Measurements from ENCODE around the gene CNNM2. TPM values are rescaled to one million over a fixed set of nuclear protein-coding genes. Genes with fewer than 3 reads are reported as not detected.

Gene CNNM2
- total RNA-seq, 1 experiment from 2014 or later, result 23.1 TPM

DNA sequence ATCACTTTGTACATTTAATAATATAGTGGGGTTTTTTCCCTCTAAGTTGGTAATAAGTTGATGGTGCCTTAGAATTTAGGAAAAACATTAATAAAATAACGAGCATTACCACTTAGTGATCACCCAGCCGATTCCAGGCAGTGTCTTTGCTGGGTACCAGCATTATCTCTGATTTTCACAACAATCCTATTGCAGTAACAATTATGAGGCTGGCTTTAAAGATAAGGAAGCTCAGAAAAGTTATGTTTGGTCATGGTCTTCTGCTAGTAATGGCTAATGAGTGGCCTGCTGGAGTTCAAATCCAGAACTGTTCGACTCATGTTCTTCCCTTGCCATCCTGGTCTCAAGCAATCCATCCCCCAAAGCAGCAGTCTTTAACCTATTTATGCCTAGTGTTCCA, 127.9 kb downstream of the CNNM2 start:
- Histone ChIP-seq H3K27me3 (ENCODE audit: insufficient read depth, low read length) (no peaks in the 10 kb centered on the region), H3K4me2 (ENCODE audit: low read length) (no peak overlapping the region), H2AFZ (ENCODE audit: low read depth, low read length, poor library complexity, severe bottlenecking) (no peak overlapping the region), H3K4me1 (ENCODE audit: control insufficient read depth in 1 of 2, insufficient read depth in 2 of 2, low read length in 2 of 2) (peaks cover 4 to 21% of the 10 kb centered on the region in 2 experiments; a peak in 3 of 4 replicates), H3K4me3 (replicated peaks in 1 of 2; ENCODE audit: low read depth in 1 of 2, low read length in 2 of 2) (no peak overlapping the region), H3K9me3 (ENCODE audit: control insufficient read depth in 1 of 2, insufficient read depth in 1 of 2, low read depth in 1 of 2, low read length in 2 of 2) (no peaks in the 10 kb centered on the region), H3K9ac (ENCODE audit: low read length) (no peak overlapping the region), H4K20me1 (ENCODE audit: insufficient read depth) (no peaks in the 10 kb centered on the region), H3K9me2 (ENCODE audit: insufficient read depth) (0 out of 2 replicates have a peak, but pooled peaks cover 4% of the 10 kb centered on the region), H3K27ac (ENCODE audit: low read depth, low read length) (no peak overlapping the region), H3K79me2 (ENCODE audit: insufficient read depth, low read length) (no peaks in the 10 kb centered on the region), H3K36me3 (ENCODE audit: control insufficient read depth in 1 of 2, insufficient read depth in 2 of 2, low read length in 2 of 2) (no peaks in the 10 kb centered on the region)
- ChIA-PET CTCF (no interaction called here), POLR2A (no interaction called here), RAD21 (ENCODE audit: low non-redundant PET in 1 of 2, low total read pairs in 2 of 2, uncharacterized antibody in 2 of 2, unreplicated experiment in 2 of 2) (no interaction called here)
- no peak for TF ChIP-seq POLR2AphosphoS5 (IDR thresholded peaks at IDR 0.05; ENCODE audit: low read depth, low read length)
- no TSS peak for BruUV-seq (replicated peaks)
- no peak for DNase-seq (ENCODE audit: low read depth, low spot score)
- ATAC-seq, result no peak
- intact Hi-C loops (cut with micrococcal nuclease), result no loop called here

DNA sequence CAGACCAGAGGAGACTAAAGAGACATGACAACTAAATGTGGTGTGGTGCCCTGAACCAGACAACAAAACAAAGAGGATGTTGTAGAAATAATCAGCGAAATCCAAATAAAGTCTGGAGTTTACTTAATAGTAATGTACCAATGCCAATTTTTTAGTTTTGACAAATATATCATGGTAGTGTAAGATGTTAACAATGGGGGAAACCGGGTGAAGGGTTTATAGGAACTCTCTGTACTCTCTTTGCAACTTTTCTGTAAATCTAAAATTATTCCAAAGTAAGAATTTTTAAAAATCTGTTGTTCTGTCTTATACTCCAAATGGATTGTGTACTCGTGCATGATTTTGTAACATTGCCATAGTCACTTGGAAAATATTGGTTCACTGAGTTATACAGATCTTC, 129.3 kb downstream of the CNNM2 start:
- Histone ChIP-seq H3K9me3 (ENCODE audit: control insufficient read depth in 1 of 2, insufficient read depth in 1 of 2, low read depth in 1 of 2, low read length in 2 of 2) (no peaks in the 10 kb centered on the region), H3K27ac (ENCODE audit: low read depth, low read length) (no peak overlapping the region), H3K79me2 (ENCODE audit: insufficient read depth, low read length) (no peaks in the 10 kb centered on the region), H3K4me1 (ENCODE audit: control insufficient read depth in 1 of 2, insufficient read depth in 2 of 2, low read length in 2 of 2) (peaks cover 4 to 18% of the 10 kb centered on the region in 2 experiments; a peak in 3 of 4 replicates), H4K20me1 (ENCODE audit: insufficient read depth) (no peaks in the 10 kb centered on the region), H3K4me3 (replicated peaks in 1 of 2; ENCODE audit: low read depth in 1 of 2, low read length in 2 of 2) (no peak overlapping the region), H3K27me3 (ENCODE audit: insufficient read depth, low read length) (no peaks in the 10 kb centered on the region), H3K4me2 (ENCODE audit: low read length) (no peak overlapping the region), H3K36me3 (ENCODE audit: control insufficient read depth in 1 of 2, insufficient read depth in 2 of 2, low read length in 2 of 2) (no peaks in the 10 kb centered on the region), H3K9ac (ENCODE audit: low read length) (no peak overlapping the region), H2AFZ (ENCODE audit: low read depth, low read length, poor library complexity, severe bottlenecking) (no peak overlapping the region), H3K9me2 (ENCODE audit: insufficient read depth) (0 out of 2 replicates have a peak, but pooled peaks cover 2% of the 10 kb centered on the region)
- ChIA-PET CTCF (no interaction called here), RAD21 (ENCODE audit: low non-redundant PET in 1 of 2, low total read pairs in 2 of 2, uncharacterized antibody in 2 of 2, unreplicated experiment in 2 of 2) (no interaction called here), POLR2A (no interaction called here)
- BruUV-seq (replicated peaks), result no TSS peak
- no peak for ATAC-seq
- no peak for DNase-seq (ENCODE audit: low read depth, low spot score)
- TF ChIP-seq, protein P1, sequence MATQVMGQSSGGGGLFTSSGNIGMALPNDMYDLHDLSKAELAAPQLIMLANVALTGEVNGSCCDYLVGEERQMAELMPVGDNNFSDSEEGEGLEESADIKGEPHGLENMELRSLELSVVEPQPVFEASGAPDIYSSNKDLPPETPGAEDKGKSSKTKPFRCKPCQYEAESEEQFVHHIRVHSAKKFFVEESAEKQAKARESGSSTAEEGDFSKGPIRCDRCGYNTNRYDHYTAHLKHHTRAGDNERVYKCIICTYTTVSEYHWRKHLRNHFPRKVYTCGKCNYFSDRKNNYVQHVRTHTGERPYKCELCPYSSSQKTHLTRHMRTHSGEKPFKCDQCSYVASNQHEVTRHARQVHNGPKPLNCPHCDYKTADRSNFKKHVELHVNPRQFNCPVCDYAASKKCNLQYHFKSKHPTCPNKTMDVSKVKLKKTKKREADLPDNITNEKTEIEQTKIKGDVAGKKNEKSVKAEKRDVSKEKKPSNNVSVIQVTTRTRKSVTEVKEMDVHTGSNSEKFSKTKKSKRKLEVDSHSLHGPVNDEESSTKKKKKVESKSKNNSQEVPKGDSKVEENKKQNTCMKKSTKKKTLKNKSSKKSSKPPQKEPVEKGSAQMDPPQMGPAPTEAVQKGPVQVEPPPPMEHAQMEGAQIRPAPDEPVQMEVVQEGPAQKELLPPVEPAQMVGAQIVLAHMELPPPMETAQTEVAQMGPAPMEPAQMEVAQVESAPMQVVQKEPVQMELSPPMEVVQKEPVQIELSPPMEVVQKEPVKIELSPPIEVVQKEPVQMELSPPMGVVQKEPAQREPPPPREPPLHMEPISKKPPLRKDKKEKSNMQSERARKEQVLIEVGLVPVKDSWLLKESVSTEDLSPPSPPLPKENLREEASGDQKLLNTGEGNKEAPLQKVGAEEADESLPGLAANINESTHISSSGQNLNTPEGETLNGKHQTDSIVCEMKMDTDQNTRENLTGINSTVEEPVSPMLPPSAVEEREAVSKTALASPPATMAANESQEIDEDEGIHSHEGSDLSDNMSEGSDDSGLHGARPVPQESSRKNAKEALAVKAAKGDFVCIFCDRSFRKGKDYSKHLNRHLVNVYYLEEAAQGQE (IDR thresholded peaks at IDR 0.05; ENCODE audit: low read depth), result no peak
- TF ChIP-seq EGR1 (IDR thresholded peaks at IDR 0.05; ENCODE audit: low read depth), result no peak
- TF ChIP-seq CEBPB (IDR thresholded peaks at IDR 0.05; ENCODE audit: low read depth), result no peak
- TF ChIP-seq RAD21 (IDR thresholded peaks at IDR 0.05; ENCODE audit: low read depth), result no peak
- intact Hi-C loops (cut with micrococcal nuclease), result no loop called here
